ENCODE data around the gene HPDL. TPM values are rescaled to one million over a fixed set of nuclear protein-coding genes. Genes with fewer than 3 reads are reported as not detected.

HPDL gene
- polyA plus RNA-seq, 1 donor (not counting 4 experiments of a cell fraction or from before 2014, with no cell fraction given): 0.14 TPM

- H2AFZ ChIP-seq (ENCODE audit: control insufficient read depth, low read length): no peak overlapping the region
- H3K27me3 ChIP-seq (ENCODE audit: control insufficient read depth, extremely low read depth, insufficient read depth, low read length): no peaks in the 10 kb centered on the region
- no peak overlapping the region for H3K9ac ChIP-seq (ENCODE audit: control insufficient read depth, extremely low read depth, insufficient read depth, low read length)
- TF ChIP-seq CTCF (optimal IDR thresholded peaks at IDR 0.05 in 1 of 3, IDR thresholded peaks at IDR 0.05 in 1 of 3, conservative IDR thresholded peaks at IDR 0.05 in 1 of 3; ENCODE audit: extremely low read depth in 1 of 3, insufficient read depth in 2 of 3, low read length in 3 of 3) (no peak), EZH2 (IDR thresholded peaks at IDR 0.05; ENCODE audit: low read length) (no peak)
- no peaks in the 10 kb centered on the region for H3K9me3 ChIP-seq (ENCODE audit: control insufficient read depth, low read depth, low read length)
- H3K4me3 ChIP-seq (ENCODE audit: control insufficient read depth in 2 of 3, extremely low read depth in 1 of 3, insufficient read depth in 2 of 3, low read depth in 1 of 3, low read length in 3 of 3): no peak overlapping the region
- H3K4me2 ChIP-seq (ENCODE audit: control insufficient read depth, extremely low read depth, insufficient read depth, low read depth, low read length): no peak overlapping the region
- DNase-seq (ENCODE audit: low read depth, low spot score) (no peak), FAIRE-seq (no peak)
- no peak overlapping the region for H3K27ac ChIP-seq (ENCODE audit: control insufficient read depth, insufficient read depth, low read length)
- H3K79me2 ChIP-seq (ENCODE audit: control insufficient read depth, insufficient read depth, low read length): no peaks in the 10 kb centered on the region
- no peaks in the 10 kb centered on the region for H3K36me3 ChIP-seq (ENCODE audit: control insufficient read depth in 2 of 2, extremely low read depth in 1 of 2, insufficient read depth in 2 of 2, low read length in 2 of 2)
- no peaks in the 10 kb centered on the region for H3K4me1 ChIP-seq (ENCODE audit: control insufficient read depth, extremely low read depth, insufficient read depth, low read length)
- H4K20me1 ChIP-seq (ENCODE audit: control insufficient read depth, extremely low read depth, insufficient read depth, low read length): no peaks in the 10 kb centered on the region
- no peaks in the 10 kb centered on the region for H3K9me1 ChIP-seq (ENCODE audit: control insufficient read depth, extremely low read depth, insufficient read depth, low read length)
- dilution Hi-C loops (cut with MboI; ENCODE audit: extremely low pct_ligation_motif_present, low sequenced_read_pairs): no loop called here
Measured at GRCh38 chr1:45297666-45298356, 28.9 kb upstream of the HPDL start.

GRCh38 chr1:45299296-45299695 lies 27.4 kb upstream of the HPDL start:
- Histone ChIP-seq H3K4me2 (ENCODE audit: control insufficient read depth, extremely low read depth, insufficient read depth, low read depth, low read length) (no peak overlapping the region), H3K27ac (ENCODE audit: control insufficient read depth, insufficient read depth, low read length) (no peak overlapping the region), H3K4me1 (ENCODE audit: control insufficient read depth, extremely low read depth, insufficient read depth, low read length) (peaks cover 3% of the 10 kb centered on the region), H2AFZ (ENCODE audit: control insufficient read depth, low read length) (no peak overlapping the region), H3K27me3 (ENCODE audit: control insufficient read depth, extremely low read depth, insufficient read depth, low read length) (no peaks in the 10 kb centered on the region), H3K36me3 (ENCODE audit: control insufficient read depth in 2 of 2, extremely low read depth in 1 of 2, insufficient read depth in 2 of 2, low read length in 2 of 2) (no peaks in the 10 kb centered on the region), H3K4me3 (ENCODE audit: control insufficient read depth in 2 of 3, extremely low read depth in 1 of 3, insufficient read depth in 2 of 3, low read depth in 1 of 3, low read length in 3 of 3) (no peak overlapping the region), H3K9me1 (ENCODE audit: control insufficient read depth, extremely low read depth, insufficient read depth, low read length) (no peaks in the 10 kb centered on the region), H4K20me1 (ENCODE audit: control insufficient read depth, extremely low read depth, insufficient read depth, low read length) (no peaks in the 10 kb centered on the region), H3K9ac (ENCODE audit: control insufficient read depth, extremely low read depth, insufficient read depth, low read length) (no peak overlapping the region), H3K79me2 (ENCODE audit: control insufficient read depth, insufficient read depth, low read length) (no peaks in the 10 kb centered on the region), H3K9me3 (ENCODE audit: control insufficient read depth, low read depth, low read length) (no peaks in the 10 kb centered on the region)
- dilution Hi-C loops (cut with MboI; ENCODE audit: extremely low pct_ligation_motif_present, low sequenced_read_pairs): no loop called here
- DNase-seq (ENCODE audit: low read depth, low spot score): no peak
- TF ChIP-seq EZH2 (IDR thresholded peaks at IDR 0.05; ENCODE audit: low read length): no peak
- TF ChIP-seq CTCF (optimal IDR thresholded peaks at IDR 0.05 in 1 of 3, IDR thresholded peaks at IDR 0.05 in 1 of 3, conservative IDR thresholded peaks at IDR 0.05 in 1 of 3; ENCODE audit: extremely low read depth in 1 of 3, insufficient read depth in 2 of 3, low read length in 3 of 3): no peak
- FAIRE-seq: no peak
